BLaER1 (cell line): ENCODE results near the gene JARID2.
A peak's percentile ranks its signal among the peaks of the same experiment; 100 is the strongest.

Experiments used
- H3K27ac ChIP-seq: shearing (Covaris generic); formaldehyde crosslinking; 2 replicates; pipeline ENCODE4 v1.8.1; 2022
- H3K27me3 ChIP-seq: shearing (Covaris generic); formaldehyde crosslinking; 2 replicates; pipeline ENCODE4 v1.8.1; 2022
- H3K36me3 ChIP-seq: shearing (Covaris generic); formaldehyde crosslinking; 2 replicates; pipeline ENCODE4 v1.8.1; 2022
- H3K4me1 ChIP-seq: shearing (Covaris generic); formaldehyde crosslinking; 2 replicates; pipeline ENCODE4 v1.8.1; 2022
- H3K4me2 ChIP-seq: shearing (Covaris generic); formaldehyde crosslinking; 2 replicates; pipeline ENCODE4 v1.8.1; 2022
- H3K4me3 ChIP-seq: shearing (Covaris generic); formaldehyde crosslinking; 2 replicates; pipeline ENCODE4 v1.8.1; 2022
- H3K9ac ChIP-seq: shearing (Covaris generic); formaldehyde crosslinking; 2 replicates; pipeline ENCODE4 v1.8.1; 2022
- H3K9me3 ChIP-seq: shearing (Covaris generic); formaldehyde crosslinking; 2 replicates; pipeline ENCODE4 v1.8.1; 2022
- H4K20me1 ChIP-seq: shearing (Covaris generic); formaldehyde crosslinking; 2 replicates; pipeline ENCODE4 v1.8.1; 2022
- Cebpa-rat ChIP-seq: shearing (Covaris generic); IDR thresholded peaks from 2 replicates; pipeline ENCODE4 v1.8.1; 2022

JARID2 gene

GRCh38 chr6:15474196-15474595, 228.3 kb downstream of the JARID2 start:
- H3K4me2 ChIP-seq = peak overlapping the region; percentile 72
- no peak overlapping the region for H3K4me3 ChIP-seq
- H3K27me3 ChIP-seq = no peaks in the 10 kb centered on the region
- peaks cover 87% of the 10 kb centered on the region for H4K20me1 ChIP-seq
- TF ChIP-seq Cebpa-rat = no peak
- peaks cover 66% of the 10 kb centered on the region for H3K4me1 ChIP-seq
- H3K27ac ChIP-seq = no peak overlapping the region
- H3K9ac ChIP-seq = no peak overlapping the region
- H3K9me3 ChIP-seq = no peaks in the 10 kb centered on the region
- H3K36me3 ChIP-seq = peaks cover 75% of the 10 kb centered on the region

GRCh38 chr6:15475261-15475660, 229.4 kb downstream of the JARID2 start:
- Histone ChIP-seq H3K27ac (peak overlapping the region; percentile 76), H3K36me3 (peaks cover 74% of the 10 kb centered on the region), H3K9me3 (no peaks in the 10 kb centered on the region), H4K20me1 (peaks cover 88% of the 10 kb centered on the region), H3K9ac (peak overlapping the region; percentile 38), H3K4me3 (0 out of 2 replicates have a peak overlapping the region, but pooled peaks have one; percentile 17), H3K4me2 (peak overlapping the region; percentile 72), H3K27me3 (no peaks in the 10 kb centered on the region), H3K4me1 (peaks cover 66% of the 10 kb centered on the region)
- TF ChIP-seq Cebpa-rat = no peak; the same call in 1 of the 2 replicates

GRCh38 chr6:15475872-15476271, 230.0 kb downstream of the JARID2 start:
- no peaks in the 10 kb centered on the region for H3K9me3 ChIP-seq
- peak overlapping the region; percentile 76 for H3K27ac ChIP-seq
- no peak for TF ChIP-seq Cebpa-rat
- H3K9ac ChIP-seq = peak overlapping the region; percentile 38
- H4K20me1 ChIP-seq = peaks cover 88% of the 10 kb centered on the region
- H3K36me3 ChIP-seq = peaks cover 74% of the 10 kb centered on the region
- peak overlapping the region; percentile 35; the same call in 1 of the 2 replicates for H3K4me3 ChIP-seq
- no peaks in the 10 kb centered on the region for H3K27me3 ChIP-seq
- H3K4me2 ChIP-seq = peak overlapping the region; percentile 72
- H3K4me1 ChIP-seq = peaks cover 66% of the 10 kb centered on the region

GRCh38 chr6:15476631-15477380, 230.9 kb downstream of the JARID2 start:
- Histone ChIP-seq H3K36me3 (peaks cover 72% of the 10 kb centered on the region), H3K4me1 (peaks cover 62% of the 10 kb centered on the region), H3K9ac (peak overlapping the region; percentile 52; the same call in 1 of the 2 replicates), H3K4me2 (peak overlapping the region; percentile 72), H3K27me3 (no peaks in the 10 kb centered on the region), H3K4me3 (peak overlapping the region; percentile 35), H4K20me1 (peaks cover 88% of the 10 kb centered on the region), H3K9me3 (no peaks in the 10 kb centered on the region), H3K27ac (peak overlapping the region; percentile 76)
- TF ChIP-seq Cebpa-rat = no peak

- Histone ChIP-seq H3K36me3 (peaks cover 69% of the 10 kb centered on the region), H3K4me3 (no peak overlapping the region), H3K27ac (no peak overlapping the region; the same call in 1 of the 2 replicates), H3K9ac (no peak overlapping the region), H4K20me1 (peaks cover 88% of the 10 kb centered on the region), H3K4me2 (peak overlapping the region; percentile 72), H3K9me3 (no peaks in the 10 kb centered on the region), H3K4me1 (peaks cover 53% of the 10 kb centered on the region), H3K27me3 (no peaks in the 10 kb centered on the region)
- TF ChIP-seq Cebpa-rat = no peak
These were observed 231.9 kb downstream of the JARID2 start for GRCh38 chr6:15477746-15478145.

- no peak overlapping the region for H3K27ac ChIP-seq
- no peaks in the 10 kb centered on the region for H3K9me3 ChIP-seq
- TF ChIP-seq Cebpa-rat = no peak
- H4K20me1 ChIP-seq = peaks cover 95% of the 10 kb centered on the region
- H3K27me3 ChIP-seq = no peaks in the 10 kb centered on the region
- H3K4me1 ChIP-seq = peaks cover 34% of the 10 kb centered on the region
- H3K4me2 ChIP-seq = no peak overlapping the region
- H3K36me3 ChIP-seq = peaks cover 69% of the 10 kb centered on the region
- H3K9ac ChIP-seq = no peak overlapping the region
- H3K4me3 ChIP-seq = no peak overlapping the region
These were observed 233.9 kb downstream of the JARID2 start for GRCh38 chr6:15479761-15480160.

DNA sequence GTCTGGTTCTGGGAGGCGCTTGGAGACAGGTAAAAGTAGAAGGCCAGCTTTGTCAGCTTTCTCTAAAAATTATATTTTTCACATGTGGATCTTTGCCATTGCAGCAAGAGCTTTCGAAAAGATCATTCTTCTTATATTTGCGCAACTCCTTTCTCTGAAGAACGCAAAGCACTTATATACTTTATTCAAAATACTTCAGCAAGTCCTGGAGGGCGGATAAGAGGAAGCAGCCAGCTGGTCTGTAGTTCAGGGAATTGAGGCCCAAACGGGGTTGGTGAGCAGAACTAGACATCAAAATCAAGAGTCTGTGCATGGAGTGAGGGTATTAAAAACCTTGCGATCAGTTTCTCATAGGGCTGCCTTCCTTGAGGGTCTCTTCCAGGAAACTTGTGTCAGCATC, 234.7 kb downstream of the JARID2 start:
- H3K9ac ChIP-seq = no peak overlapping the region; the same call in 1 of the 2 replicates
- H3K27me3 ChIP-seq = no peaks in the 10 kb centered on the region
- H3K4me1 ChIP-seq = peaks cover 27% of the 10 kb centered on the region
- H3K9me3 ChIP-seq = no peaks in the 10 kb centered on the region
- H4K20me1 ChIP-seq = peaks cover 95% of the 10 kb centered on the region
- peaks cover 65% of the 10 kb centered on the region for H3K36me3 ChIP-seq
- no peak overlapping the region for H3K4me3 ChIP-seq
- H3K27ac ChIP-seq = no peak overlapping the region
- no peak for TF ChIP-seq Cebpa-rat
- H3K4me2 ChIP-seq = no peak overlapping the region

- Histone ChIP-seq H3K9me3 (no peaks in the 10 kb centered on the region), H3K9ac (no peak overlapping the region), H4K20me1 (peaks cover 95% of the 10 kb centered on the region), H3K4me2 (no peak overlapping the region), H3K36me3 (peaks cover 74% of the 10 kb centered on the region), H3K27me3 (no peaks in the 10 kb centered on the region), H3K4me3 (no peak overlapping the region), H3K4me1 (peaks cover 21% of the 10 kb centered on the region), H3K27ac (no peak overlapping the region)
- no peak for TF ChIP-seq Cebpa-rat
These were observed 235.8 kb downstream of the JARID2 start for GRCh38 chr6:15481390-15482291.

DNA sequence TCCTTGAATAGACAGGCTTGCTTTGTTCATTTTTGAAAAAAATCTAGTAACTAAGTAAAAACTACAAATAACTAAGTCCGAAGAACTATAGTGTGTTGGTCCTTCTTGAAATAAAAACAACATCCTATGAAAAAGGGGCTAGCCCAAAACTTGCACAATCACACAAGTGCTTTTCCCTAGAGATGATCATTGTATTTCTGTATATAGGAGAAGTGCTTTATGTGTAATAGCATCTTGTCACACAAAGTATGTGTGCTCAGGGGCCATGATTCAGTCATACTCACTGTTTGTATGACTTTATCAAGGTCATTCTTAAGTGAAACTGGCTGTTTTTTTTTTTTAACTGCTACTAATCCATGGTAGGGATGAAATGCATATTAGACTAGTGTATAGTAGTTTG, 237.2 kb downstream of the JARID2 start:
- TF ChIP-seq Cebpa-rat = no peak
- Histone ChIP-seq H3K9me3 (no peaks in the 10 kb centered on the region), H4K20me1 (peaks cover 95% of the 10 kb centered on the region)

DNA sequence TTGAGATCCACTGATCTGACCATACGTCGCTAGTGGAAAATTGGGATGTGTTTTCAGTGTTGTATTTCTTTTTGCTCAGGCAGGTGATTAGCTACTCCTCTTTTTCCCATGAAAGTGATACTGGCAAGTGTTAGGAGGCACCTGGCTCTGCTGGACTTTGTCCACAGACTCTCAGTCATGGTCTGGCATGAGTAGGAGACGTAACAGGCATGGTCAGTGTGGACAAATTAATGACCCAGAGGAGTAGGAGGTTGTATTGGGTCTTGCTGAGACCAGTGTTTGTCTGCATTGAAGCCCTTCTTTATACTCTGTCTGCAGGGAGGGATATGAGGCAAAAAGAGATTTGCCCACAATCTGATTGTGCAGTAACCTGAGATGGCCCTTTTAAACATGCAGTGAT, 238.3 kb downstream of the JARID2 start:
- Histone ChIP-seq H3K36me3 (peaks cover 83% of the 10 kb centered on the region), H4K20me1 (peaks cover 95% of the 10 kb centered on the region), H3K4me3 (no peak overlapping the region), H3K27me3 (no peaks in the 10 kb centered on the region), H3K4me2 (no peak overlapping the region), H3K9me3 (no peaks in the 10 kb centered on the region), H3K27ac (no peak overlapping the region), H3K9ac (no peak overlapping the region), H3K4me1 (peaks cover 12% of the 10 kb centered on the region; the same call in 1 of the 2 replicates)
- TF ChIP-seq Cebpa-rat = no peak

More for the DNA sequence above, 237.2 kb downstream of the JARID2 start:
- H3K36me3 ChIP-seq = peaks cover 83% of the 10 kb centered on the region
- H3K27me3 ChIP-seq = no peaks in the 10 kb centered on the region
- no peak overlapping the region for H3K9ac ChIP-seq
- H3K4me2 ChIP-seq = no peak overlapping the region
- H3K4me3 ChIP-seq = no peak overlapping the region
- H3K4me1 ChIP-seq = peaks cover 7% of the 10 kb centered on the region
- H3K27ac ChIP-seq = no peak overlapping the region
